NCI-H2196 treated with DMSO at 0.1 percent for 48 hours (cell line): ENCODE measurements around the gene APOBEC3F.

Source experiments
- DNase-seq: peaks from one replicate; lab custom pipeline; 2025; ENCODE audit not compliant: unreplicated experiment; lab: John Stamatoyannopoulos, UW

Gene APOBEC3F

DNA sequence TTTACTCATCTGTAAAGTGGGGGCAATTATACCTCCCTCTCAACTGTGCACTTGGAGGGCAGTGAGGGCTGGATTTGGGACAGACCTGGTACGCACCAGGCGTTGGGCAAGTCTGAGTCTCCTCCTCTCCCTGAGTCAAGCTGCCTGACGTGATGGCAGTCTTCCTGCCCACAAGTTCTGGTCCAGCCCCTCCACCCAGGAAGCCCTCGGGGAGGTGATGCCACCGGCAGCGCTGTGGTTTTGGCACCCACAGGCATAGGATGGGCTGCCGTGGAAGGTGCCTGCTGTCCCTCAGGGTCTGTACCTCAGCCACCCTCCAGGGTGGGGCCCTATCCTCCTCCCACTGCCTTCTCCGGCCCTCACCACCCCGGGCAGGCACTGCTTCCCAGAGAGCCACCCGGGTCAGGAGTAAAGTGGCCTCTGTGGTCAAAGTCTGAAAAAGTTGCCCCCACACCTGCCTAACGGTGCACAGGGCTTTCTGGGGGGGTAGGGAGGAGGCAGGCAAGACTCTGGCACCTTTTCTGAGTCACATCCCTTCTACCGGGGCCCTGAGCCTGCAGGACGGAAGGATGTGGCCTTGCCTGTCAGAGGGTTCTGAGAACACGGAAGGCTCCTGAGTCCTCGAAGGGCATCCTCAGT is 49.9 kb downstream of the APOBEC3F start:
- no peak for DNase-seq

DNA sequence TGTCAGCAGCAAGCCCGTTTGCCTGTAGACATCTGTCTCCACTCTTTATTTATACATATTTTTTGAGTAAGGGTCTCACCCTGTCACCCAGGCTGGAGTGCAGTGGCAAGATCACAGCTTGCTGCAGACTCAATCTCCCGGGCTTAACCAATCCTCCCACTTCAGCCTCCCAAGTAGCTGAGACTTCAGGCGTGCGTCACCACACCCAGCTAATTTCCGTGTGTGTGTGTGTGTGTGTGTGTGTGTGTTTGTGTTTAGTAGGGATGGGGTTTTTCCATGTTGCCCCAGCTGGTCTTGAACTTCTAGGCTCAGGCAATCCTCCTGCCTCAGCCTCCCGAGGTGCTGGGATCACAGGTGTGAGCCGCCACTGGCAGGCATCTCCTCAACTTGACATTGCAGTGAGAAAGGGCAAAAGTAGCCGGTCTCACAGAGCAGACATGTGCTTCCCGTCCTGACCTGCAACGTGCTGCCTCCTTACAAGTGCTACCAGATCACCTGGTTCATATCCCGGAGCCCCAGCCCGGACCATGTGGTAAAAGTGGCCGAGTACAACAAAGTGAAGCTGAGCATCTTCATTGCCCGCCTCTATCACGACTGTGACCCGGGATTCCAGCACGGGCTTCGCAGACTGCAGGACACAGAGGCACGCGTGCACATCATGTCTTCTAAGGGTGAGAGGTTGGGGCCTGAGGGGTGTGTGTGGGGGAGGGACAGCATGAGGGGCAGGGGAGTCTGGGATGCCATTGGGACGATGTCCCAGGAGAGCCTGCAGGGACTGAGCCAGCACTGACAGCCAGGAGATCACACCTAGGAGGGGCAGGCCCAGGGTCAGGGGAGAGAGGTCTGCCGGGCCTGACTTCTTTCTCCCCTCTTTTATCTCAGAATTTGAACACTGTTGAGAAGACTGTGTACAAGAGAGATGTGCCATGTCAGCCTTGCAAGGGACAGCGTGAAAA is 50.7 kb downstream of the APOBEC3F start:
- DNase-seq: no peak

DNA sequence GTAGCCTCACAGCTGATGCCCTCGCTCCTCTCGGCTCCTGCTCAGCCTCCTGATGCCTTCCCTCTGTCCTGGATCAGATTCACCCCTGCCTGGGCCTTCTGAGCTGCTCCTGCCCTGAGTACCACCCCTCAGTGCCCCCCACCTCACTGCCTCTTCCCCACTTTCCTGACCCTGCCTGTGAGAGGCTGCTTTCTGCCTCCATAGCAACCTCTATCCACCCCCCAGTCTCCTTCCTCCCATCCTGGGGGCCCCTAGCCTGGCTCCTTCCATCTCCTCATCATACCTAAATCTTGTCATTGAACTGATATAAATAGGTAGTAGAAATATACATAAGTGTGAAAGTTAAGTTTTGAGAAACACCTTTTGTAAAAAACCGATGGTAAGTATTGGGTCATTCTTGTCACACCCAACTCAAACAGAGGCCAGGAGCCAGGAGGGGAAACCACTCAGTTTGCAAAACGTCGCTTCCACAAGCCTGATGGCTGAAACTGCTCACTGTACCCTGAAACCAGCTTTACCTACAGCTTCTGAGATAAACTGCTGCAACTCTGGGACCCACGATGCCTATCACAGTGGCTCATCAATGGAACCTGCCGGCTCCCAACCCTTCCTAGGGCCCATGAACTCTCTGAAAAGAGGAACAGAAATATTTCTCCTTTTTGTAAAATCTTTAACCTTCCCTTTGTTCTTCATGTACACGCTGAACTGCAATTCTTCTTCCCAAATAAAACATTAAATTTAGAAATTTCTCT is 51.6 kb downstream of the APOBEC3F start:
- DNase-seq: no peak

DNA sequence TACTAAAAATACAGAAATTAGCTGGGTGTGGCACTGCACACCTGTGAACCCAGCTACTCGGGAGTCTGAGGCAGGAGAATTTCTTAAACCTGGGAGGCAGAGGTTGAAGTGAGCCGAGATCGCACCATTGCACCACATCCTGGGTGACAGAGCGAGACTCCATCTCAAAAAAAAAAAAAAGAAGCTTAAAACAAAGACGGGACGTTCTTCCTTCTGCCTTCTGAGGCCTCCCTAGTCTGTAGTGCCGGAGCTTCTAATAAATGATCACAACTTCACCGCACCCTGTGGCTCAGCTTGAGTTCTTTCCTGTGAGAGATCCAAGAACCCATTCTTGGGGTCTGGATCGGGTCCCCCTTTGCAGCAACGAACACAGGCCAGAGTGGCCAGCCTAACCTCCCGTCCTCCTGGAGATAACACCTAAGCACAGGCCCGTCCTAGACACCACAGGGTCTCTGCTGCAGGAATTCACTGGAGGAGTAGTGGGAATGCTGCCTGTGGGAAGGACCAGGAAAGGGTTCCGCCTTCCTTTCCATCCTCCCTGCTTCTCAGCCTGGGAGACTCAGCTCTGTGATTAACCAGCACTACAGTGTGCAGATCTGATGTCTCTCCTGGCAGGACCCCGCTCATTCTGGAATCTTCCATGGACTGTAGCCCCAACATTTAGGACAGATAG is 54.2 kb downstream of the APOBEC3F start:
- no peak for DNase-seq

DNA sequence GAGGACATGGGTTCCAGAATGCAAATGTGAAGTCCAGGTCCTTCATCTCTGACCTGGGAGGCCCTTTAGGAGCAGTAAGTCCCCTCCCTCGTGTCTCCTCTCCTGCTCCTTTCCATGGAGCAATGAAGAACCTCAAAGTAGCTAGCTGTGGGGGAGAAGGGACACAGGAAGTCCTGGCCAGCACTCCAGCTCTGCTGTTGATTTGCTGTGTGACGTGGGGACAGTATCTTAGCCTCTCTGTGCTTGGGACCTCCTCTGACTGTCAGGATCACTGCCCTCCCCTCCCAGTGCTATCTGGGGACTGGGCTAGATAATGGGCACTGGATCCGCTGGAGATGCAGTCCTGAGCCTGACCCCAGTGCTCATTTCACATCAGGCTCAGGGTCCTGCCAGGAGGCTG is 55.3 kb downstream of the APOBEC3F start:
- DNase-seq: no peak

DNA sequence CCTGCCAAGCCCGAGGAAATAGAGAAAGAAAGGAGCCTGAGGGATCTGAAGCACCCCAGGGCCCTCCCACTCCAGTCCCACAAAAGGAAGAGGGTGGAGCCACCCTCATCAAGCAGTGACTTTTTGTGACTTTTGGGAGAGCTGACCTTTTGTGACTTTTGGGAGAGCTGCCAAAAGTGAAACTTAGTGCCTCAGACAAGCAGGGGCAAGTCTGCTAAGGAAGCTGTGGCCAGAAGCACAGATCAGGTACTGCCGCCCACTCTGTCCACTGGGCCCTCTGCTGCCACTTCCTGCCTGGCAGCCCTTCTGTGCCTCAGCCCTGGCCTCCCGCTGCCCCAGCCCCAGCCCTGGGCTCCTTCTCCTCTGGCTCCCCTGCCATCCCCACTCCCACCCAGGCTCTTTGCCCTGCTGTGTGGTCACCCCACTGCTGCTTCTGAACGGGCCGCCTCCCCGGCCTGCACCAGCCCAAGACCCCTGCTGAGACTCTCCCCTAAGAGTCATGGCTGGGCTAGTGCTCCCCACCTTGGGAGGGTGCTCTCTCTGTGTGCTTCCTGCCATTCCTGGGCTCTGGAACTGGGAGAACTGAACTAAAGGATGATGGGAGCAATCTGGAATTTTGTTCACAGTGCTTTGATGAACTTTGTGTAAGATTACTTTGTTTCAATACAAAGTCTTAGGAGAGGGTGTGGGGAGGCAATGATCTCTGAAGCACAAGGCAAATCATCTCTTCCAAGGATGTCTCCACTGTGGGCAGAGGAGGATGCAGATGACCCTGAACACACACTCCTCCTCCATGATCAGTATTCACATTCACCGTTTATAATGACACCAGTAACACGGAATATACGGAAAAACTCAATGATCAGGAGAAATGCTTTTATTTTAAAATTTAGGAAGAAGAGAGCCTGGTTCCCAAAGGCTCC is 56.7 kb downstream of the APOBEC3F start, which contains the start of gene APOBEC3H:
APOBEC3H (plus strand) TSS at position 147 of the 923 bp plus-strand sequence. CDS start 3,035 bp downstream, outside the sequence.
- peak; percentile 48 for DNase-seq

DNA sequence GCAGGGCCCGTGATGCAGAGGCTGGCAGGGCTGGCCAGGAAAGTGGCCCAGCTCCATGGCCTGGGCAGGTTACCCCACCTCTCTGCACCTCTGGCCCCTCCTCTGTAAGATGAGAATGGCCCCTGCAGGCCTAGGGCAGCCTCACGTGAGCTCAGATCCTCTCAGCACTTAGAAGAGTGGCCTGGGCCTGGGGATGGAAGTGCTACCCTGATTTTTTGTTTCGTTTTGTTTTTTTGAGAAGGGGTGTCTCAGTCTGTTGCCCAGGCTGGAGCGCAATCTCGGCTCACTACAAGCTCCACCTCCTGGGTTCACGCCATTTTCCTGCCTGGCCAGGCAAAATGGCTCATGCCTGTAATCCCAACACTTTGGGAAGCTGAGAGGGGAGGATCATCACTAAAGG is 57.4 kb downstream of the APOBEC3F start:
- DNase-seq: no peak

DNA sequence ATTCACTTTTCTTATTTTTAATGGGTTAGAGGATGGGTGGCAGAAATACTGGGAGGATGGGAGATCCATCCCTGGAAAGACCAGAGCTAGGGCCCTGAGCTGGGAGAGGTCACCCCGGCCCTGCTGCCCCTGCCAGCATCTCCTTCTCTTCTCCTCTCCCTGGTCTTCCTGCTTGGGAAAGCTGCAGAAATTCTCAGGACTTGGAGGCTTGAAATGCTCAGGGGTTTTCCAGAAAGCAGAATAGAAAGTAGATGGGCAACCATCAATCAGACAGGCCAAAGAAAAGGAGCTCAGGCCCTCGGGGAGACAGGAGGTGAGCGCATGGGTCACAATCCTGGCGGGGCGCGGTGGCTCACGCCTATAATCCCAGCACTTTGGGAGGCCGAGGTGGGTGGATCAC is 57.9 kb downstream of the APOBEC3F start:
- DNase-seq: no peak

DNA sequence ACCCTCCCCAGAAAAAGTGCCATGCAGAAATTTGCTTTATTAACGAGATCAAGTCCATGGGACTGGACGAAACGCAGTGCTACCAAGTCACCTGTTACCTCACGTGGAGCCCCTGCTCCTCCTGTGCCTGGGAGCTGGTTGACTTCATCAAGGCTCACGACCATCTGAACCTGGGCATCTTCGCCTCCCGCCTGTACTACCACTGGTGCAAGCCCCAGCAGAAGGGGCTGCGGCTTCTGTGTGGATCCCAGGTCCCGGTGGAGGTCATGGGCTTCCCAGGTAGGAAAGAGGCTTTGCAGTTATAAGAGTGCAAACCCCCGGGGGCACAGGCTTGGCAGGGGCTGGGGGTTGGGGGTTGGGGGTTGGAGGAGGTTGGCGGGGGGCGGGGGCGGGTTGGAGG is 60.6 kb downstream of the APOBEC3F start:
- DNase-seq: no peak

DNA sequence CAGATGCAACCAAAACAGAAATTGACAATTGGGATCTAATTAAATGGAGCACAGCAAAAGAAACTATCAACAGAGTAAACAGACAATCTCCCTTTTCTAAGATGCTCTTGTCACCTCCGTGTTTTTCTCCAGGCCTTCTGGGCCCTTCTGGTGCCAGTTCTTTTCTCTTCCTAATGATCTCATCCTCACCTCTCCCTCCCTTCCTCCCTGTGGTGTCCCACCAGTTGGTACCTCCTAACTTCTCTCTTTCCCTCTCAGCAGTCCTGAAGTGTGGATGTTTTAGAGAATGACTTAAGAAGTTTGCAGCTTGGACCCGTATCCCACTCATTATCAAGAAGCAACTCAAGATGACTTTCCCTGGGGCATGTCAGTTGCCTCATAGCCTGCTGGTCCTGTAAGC is 62.8 kb downstream of the APOBEC3F start:
- DNase-seq: no peak
